Pancreas (tissue), 10 donors: ENCODE data around the gene TERT. TPM values are rescaled to one million over a fixed set of nuclear protein-coding genes. Genes with fewer than 3 reads are reported as not detected.
A peak's percentile ranks its signal among the peaks of the same experiment; 100 is the strongest.

Experiments used
- ATAC-seq, 4 donors: fragments of 200-7000 bp; cut with Tn5 transposase; one replicate each; pipeline versions ENCODE4 v1.8.0 to v1.9.1; 2020; ENCODE audit warnings: mild to moderate bottlenecking in 4 of 4, moderate library complexity in 4 of 4
- DNase-seq, 6 donors: peaks; one replicate each; pipeline ENCODE4 v3.0.0-alpha.2; 2020
- FAIRE-seq: peaks from 2 replicates; lab custom pipeline; 2012; peaks lifted over from hg19 to GRCh38; lab: Jason Lieb, UNC
- H3K27ac ChIP-seq, 4 donors: fragments of 200-600 bp; sonication (generic); 1 replicate in 3 of 4; 2 replicates in 1 of 4; pipeline versions ENCODE4 v1.5.0 to v1.8.0; 2020
- H3K27me3 ChIP-seq, 4 donors: fragments of 200-600 bp; one replicate each; pipeline ENCODE4 v1.8.0; 2021
- H3K36me3 ChIP-seq, 3 donors: fragments of 200-600 bp; sonication (generic) in 1 of 3; one replicate each; pipeline versions ENCODE4 v1.5.0 to v1.8.0; 2020 to 2021
- H3K4me1 ChIP-seq, 3 donors: fragments of 200-600 bp; one replicate each; pipeline ENCODE4 v1.8.0; 2021
- H3K4me3 ChIP-seq, 4 donors: fragments of 200-600 bp; sonication (generic) in 2 of 4; one replicate each; pipeline versions ENCODE4 v1.5.0 to v1.8.0; 2020 to 2021
- H3K9me3 ChIP-seq, 4 donors: fragments of 200-600 bp; one replicate each; pipeline ENCODE4 v1.8.0; 2021
- WGBS, 2 donors: extraction: QIAGEN DNeasy Blood & Tissue Kit; methylation state at CpG; one replicate each; pipeline ENCODE4 v1.1.7; 2013; 5-methylcytosine and 5-hydroxymethylcytosine counted together
- intact Hi-C, 3 donors: fragments of 100-400 bp; cut with DNase I; formaldehyde crosslinking; loops; one replicate each; pipeline versions ENCODE4 v1.11.1 to v1.14.2; 2022
- polyA plus RNA-seq, 2 donors: library from polyadenylated mRNA; stranded (reverse); fragments of 200-250 nt; gene quantifications; one replicate each; pipeline ENCODE4 v1.2.3, GENCODE V29; 2013
- total RNA-seq, 6 donors: library from RNA; stranded (reverse); fragmentation: NEBNext Ultra II Directional in 4 of 6; extraction: Animal tissue kit (Norgen Biotek cat#: 25700) in 4 of 6; gene quantifications; one replicate each; pipeline versions ENCODE4 v1.2.1 to v1.2.4, GENCODE V29; 2021 to 2023
- TF ChIP-seq, protein P1 (sequence below), 4 donors: fragments of 200-600 bp; sonication (generic) in 3 of 4; IDR thresholded peaks; one replicate each; pipeline versions ENCODE4 v1.5.0 to v1.8.0; 2021; ENCODE audit warnings: antibody characterized with exemption in 4 of 4
- donor health status: healthy with polysubstance abuse.
- donor health status: DM: no; HTN: no; CAD: no; lungs with moderate emphysema.
- donor health status: DM: no; HTN: no; CAD: no.
- donor health status: control.
- donor health status: control.
- donor health status: Bipolar disorder and iron deficiency.
- donor health status: DM: yes; HTN: yes; CAD: no.
- donor health status: DM: no; HTN: no; CAD: no.
- donor health status: DM: no; HTN: no; CAD: no.
- donor health status: DM: yes; HTN: yes; CAD: no.

TERT gene
- total and polyA plus RNA-seq, 8 donors, result 0.06 to 0.28 (median 0.25) TPM; not detected in 5

DNA sequence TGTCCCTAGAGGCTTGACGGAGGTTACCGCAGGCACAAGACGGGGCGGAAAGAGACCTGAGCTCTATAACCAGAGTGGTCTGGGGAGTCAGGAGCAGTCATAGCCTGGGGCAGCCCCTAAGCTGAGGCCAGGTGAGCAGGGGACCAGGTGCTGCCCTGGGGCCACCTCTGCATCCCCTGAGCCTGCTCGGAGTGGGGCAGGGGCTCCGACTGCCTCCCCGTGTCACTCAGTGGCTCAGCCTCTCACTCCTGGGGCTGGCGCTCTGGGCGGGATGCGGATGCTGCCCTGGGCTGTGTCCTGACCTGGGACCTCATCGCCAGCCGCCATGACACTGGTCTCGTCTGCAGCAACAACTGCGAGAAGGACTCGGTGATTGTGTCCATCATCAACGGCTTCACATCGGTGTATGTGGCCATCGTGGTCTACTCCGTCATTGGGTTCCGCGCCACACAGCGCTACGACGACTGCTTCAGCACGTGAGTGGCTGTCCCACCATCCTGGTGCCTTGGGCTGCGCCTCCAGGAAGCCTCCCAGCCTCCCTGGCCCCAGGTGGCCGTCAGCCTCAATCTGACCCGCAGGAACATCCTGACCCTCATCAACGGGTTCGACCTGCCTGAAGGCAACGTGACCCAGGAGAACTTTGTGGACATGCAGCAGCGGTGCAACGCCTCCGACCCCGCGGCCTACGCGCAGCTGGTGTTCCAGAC, 78.5 kb downstream of the TERT start:
- Histone ChIP-seq H3K4me1 (no peaks in the 10 kb centered on the region), H3K27me3 (no peaks in the 10 kb centered on the region), H3K27ac (no peak overlapping the region), H3K36me3 (no peaks in the 10 kb centered on the region), H3K4me3 (no peak overlapping the region), H3K9me3 (no peaks in the 10 kb centered on the region)
- TF ChIP-seq, protein P1, sequence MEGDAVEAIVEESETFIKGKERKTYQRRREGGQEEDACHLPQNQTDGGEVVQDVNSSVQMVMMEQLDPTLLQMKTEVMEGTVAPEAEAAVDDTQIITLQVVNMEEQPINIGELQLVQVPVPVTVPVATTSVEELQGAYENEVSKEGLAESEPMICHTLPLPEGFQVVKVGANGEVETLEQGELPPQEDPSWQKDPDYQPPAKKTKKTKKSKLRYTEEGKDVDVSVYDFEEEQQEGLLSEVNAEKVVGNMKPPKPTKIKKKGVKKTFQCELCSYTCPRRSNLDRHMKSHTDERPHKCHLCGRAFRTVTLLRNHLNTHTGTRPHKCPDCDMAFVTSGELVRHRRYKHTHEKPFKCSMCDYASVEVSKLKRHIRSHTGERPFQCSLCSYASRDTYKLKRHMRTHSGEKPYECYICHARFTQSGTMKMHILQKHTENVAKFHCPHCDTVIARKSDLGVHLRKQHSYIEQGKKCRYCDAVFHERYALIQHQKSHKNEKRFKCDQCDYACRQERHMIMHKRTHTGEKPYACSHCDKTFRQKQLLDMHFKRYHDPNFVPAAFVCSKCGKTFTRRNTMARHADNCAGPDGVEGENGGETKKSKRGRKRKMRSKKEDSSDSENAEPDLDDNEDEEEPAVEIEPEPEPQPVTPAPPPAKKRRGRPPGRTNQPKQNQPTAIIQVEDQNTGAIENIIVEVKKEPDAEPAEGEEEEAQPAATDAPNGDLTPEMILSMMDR (IDR thresholded peaks at IDR 0.05), result no peak
- DNase-seq (peak in 2 of 6 donors; percentile 21 to 69), ATAC-seq (no peak), FAIRE-seq (no peak)
- 89 to 93% methylated on average over 38 of the region's 38 CpGs for WGBS, 2 donors
- intact Hi-C loops, result no loop called here

DNA sequence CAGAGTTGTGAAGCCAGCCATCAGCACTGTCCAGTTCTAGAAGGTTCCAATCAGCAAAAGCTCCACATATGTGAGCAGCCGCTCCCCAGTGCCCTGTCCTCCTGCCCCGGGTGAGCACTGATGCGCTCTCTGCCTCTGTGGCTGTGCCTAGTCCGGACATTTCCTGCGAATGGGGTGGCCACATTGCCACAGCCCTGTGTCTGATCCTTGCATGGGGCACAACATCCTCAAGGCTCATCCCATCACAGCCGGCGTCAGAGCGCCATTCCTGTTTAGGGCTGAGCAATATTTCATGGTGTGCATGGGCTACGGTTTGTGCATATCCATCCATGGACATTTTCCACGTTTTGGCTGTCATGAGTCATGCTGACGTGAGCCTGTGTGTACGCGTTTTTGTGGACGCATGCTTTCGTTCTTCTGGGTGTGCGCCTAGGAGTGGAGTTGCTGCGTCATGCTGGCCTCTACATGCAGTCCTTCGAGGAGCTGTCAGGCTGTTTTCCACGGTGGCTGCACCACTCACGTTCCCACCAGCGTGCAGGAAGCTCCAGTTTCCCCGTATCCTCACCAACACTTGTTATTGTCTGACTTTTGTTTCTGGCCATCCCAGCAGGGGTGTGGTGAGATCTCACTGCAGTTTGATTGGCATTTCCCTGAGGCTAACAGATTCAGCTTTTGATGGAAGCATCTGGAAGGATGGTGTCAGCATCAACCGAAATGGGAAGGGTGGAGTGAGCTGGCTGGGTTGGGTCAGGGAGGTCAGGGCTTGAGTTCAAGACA, 79.4 kb downstream of the TERT start:
- H3K27me3 ChIP-seq, result no peaks in the 10 kb centered on the region
- H3K4me3 ChIP-seq, result no peak overlapping the region
- DNase-seq (peak in 1 of 6 donors; percentile 5), FAIRE-seq (no peak), ATAC-seq (no peak)
- H3K36me3 ChIP-seq, result no peaks in the 10 kb centered on the region
- H3K4me1 ChIP-seq, result no peaks in the 10 kb centered on the region
- WGBS, 2 donors, result 86 to 93% methylated on average over 23 of the region's 23 CpGs
- no peak overlapping the region for H3K27ac ChIP-seq
- intact Hi-C loops, result no loop called here
- TF ChIP-seq, protein P1 (IDR thresholded peaks at IDR 0.05), result no peak
- H3K9me3 ChIP-seq, result no peaks in the 10 kb centered on the region

DNA sequence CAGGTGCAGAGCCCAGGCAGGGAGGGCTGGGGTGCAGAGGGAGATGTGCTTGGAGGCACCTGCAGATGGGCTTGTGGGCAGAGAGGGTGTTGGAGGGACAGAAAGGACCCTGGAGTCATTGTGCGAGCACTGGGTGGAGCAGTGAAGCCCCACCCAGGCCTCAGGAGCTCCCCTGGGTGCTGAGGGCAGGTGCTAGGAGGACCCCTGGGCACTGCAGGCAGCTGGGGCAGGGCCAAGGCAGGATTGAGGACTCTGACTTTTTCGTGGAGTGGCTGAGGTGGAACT, 80.0 kb downstream of the TERT start:
- Histone ChIP-seq H3K27me3 (no peaks in the 10 kb centered on the region), H3K27ac (no peak overlapping the region), H3K4me3 (no peak overlapping the region), H3K4me1 (no peaks in the 10 kb centered on the region), H3K9me3 (no peaks in the 10 kb centered on the region), H3K36me3 (no peaks in the 10 kb centered on the region)
- no peak for FAIRE-seq
- ATAC-seq, result no peak
- WGBS, 2 donors, result 63 to 78% methylated on average over 2 of the region's 2 CpGs
- intact Hi-C loops, result no loop called here
- peak in 1 of 6 donors; percentile 5 for DNase-seq
- TF ChIP-seq, protein P1 (IDR thresholded peaks at IDR 0.05), result no peak

DNA sequence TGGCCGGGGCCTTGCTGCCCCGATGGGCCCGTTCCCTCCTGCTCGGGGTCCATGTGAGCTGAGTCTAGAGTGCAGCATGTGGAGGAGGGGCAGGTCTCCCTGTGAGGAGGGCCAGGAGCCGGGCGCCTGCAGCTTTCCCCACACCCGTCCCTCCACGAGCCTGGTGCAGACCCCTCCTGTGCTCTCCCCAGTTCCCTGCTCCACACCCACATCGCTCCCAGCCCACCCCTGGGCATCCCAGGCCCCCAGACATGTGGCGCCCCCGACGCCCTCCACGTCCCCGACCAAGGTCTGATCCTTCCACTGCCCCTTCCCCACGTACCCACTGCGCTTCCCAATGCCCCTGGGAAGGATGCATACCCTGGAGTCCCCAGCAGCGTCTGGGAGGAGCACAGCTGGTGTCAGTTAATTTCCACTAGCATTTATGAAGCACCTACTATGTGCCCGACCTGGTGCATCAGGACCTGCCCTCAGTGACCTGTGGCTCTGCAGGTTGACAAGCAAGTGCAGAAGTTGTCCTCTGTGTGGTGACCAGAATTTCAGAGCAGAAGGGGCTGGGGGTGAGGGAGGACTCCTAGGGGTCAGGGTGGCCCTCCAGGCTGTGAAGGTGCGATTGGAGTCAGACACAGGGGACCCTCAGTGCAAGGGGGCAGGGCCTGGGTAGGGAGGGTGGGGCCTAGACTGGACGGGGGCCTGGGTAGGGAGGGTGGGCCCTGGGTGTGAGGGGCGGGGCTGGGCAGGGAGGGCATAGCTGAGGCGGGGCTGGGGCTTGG, 80.5 kb downstream of the TERT start:
- ATAC-seq, result no peak
- H3K27me3 ChIP-seq, result no peaks in the 10 kb centered on the region
- H3K4me3 ChIP-seq, result no peak overlapping the region
- TF ChIP-seq, protein P1 (IDR thresholded peaks at IDR 0.05), result no peak
- intact Hi-C loops, result no loop called here
- H3K36me3 ChIP-seq, result no peaks in the 10 kb centered on the region
- no peak for FAIRE-seq
- 58 to 62% methylated on average over 21 to 22 of the region's 22 CpGs for WGBS, 2 donors
- H3K9me3 ChIP-seq, result no peaks in the 10 kb centered on the region
- no peaks in the 10 kb centered on the region for H3K4me1 ChIP-seq
- DNase-seq, result peak in 2 of 6 donors; percentile 11 to 48
- H3K27ac ChIP-seq, result no peak overlapping the region
